ENCODE measurements around the gene GRIN2A. TPM values are rescaled to one million over a fixed set of nuclear protein-coding genes. Genes with fewer than 3 reads are reported as not detected.

Gene GRIN2A
- total RNA-seq, 1 donor from 2014 or later: 1.5 TPM

GRCh38 chr16:10076037-10076436 lies 106.2 kb downstream of the GRIN2A start:
- Mint-ChIP-seq H3K9me3 (no peaks in the 10 kb centered on the region), H3K4me3 (no peak overlapping the region), H3K4me1 (no peaks in the 10 kb centered on the region), H3K36me3 (ENCODE audit: low read depth) (no peaks in the 10 kb centered on the region), H3K27me3 (peaks cover 15% of the 10 kb centered on the region), H3K27ac (no peak overlapping the region)
- TF ChIP-seq CTCF (IDR thresholded peaks at IDR 0.05): no peak
- intact Hi-C loops (cut with micrococcal nuclease): no loop called here
- ChIA-PET CTCF (no interaction called here), POLR2A (no interaction called here)
- DNase-seq (no peak), ATAC-seq (ENCODE audit: low read depth) (no peak)

- no peaks in the 10 kb centered on the region for H3K36me3 Mint-ChIP-seq (ENCODE audit: low read depth)
- no peak for ATAC-seq (ENCODE audit: low read depth)
- no peak overlapping the region for H3K4me3 Mint-ChIP-seq
Observed at GRCh38 chr16:10070591-10070990, 111.6 kb downstream of the GRIN2A start.

GRCh38 chr16:10069374-10069773 lies 112.9 kb downstream of the GRIN2A start:
- H3K27me3 Mint-ChIP-seq: peaks cover 11% of the 10 kb centered on the region
- H3K27ac Mint-ChIP-seq: no peak overlapping the region
- no peaks in the 10 kb centered on the region for H3K9me3 Mint-ChIP-seq
- H3K4me3 Mint-ChIP-seq: no peak overlapping the region
- intact Hi-C loops (cut with micrococcal nuclease): no loop called here
- ChIA-PET POLR2A (no interaction called here), CTCF (no interaction called here)
- ATAC-seq (ENCODE audit: low read depth): no peak
- TF ChIP-seq CTCF (IDR thresholded peaks at IDR 0.05): no peak
- no peaks in the 10 kb centered on the region for H3K4me1 Mint-ChIP-seq
- DNase-seq: no peak
- H3K36me3 Mint-ChIP-seq (ENCODE audit: low read depth): no peaks in the 10 kb centered on the region

More at GRCh38 chr16:10070591-10070990, 111.6 kb downstream of the GRIN2A start:
- peaks cover 14% of the 10 kb centered on the region for H3K27me3 Mint-ChIP-seq
- ChIA-PET CTCF (no interaction called here), POLR2A (interaction anchor here (0.6 kb wide), 1 partner anchor 178 kb away, joined by 3 read pairs; no protein-coding TSS in a partner anchor)
- intact Hi-C loops (cut with micrococcal nuclease): no loop called here
- no peaks in the 10 kb centered on the region for H3K4me1 Mint-ChIP-seq
- no peak for TF ChIP-seq CTCF (IDR thresholded peaks at IDR 0.05)
- no peak overlapping the region for H3K27ac Mint-ChIP-seq
- no peaks in the 10 kb centered on the region for H3K9me3 Mint-ChIP-seq
- no peak for DNase-seq

- Mint-ChIP-seq H3K27ac (no peak overlapping the region), H3K9me3 (no peaks in the 10 kb centered on the region), H3K27me3 (peaks cover 11% of the 10 kb centered on the region), H3K36me3 (ENCODE audit: low read depth) (no peaks in the 10 kb centered on the region), H3K4me3 (no peak overlapping the region), H3K4me1 (no peaks in the 10 kb centered on the region)
- intact Hi-C loops (cut with micrococcal nuclease): no loop called here
- ATAC-seq (ENCODE audit: low read depth): no peak
- no peak for DNase-seq
- ChIA-PET CTCF (no interaction called here), POLR2A (no interaction called here)
- TF ChIP-seq CTCF (IDR thresholded peaks at IDR 0.05): no peak
Observed at GRCh38 chr16:10067835-10068234, 114.4 kb downstream of the GRIN2A start.

- Mint-ChIP-seq H3K27me3 (peaks cover 11% of the 10 kb centered on the region), H3K4me1 (no peaks in the 10 kb centered on the region), H3K36me3 (ENCODE audit: low read depth) (no peaks in the 10 kb centered on the region), H3K4me3 (no peak overlapping the region), H3K27ac (no peak overlapping the region), H3K9me3 (no peaks in the 10 kb centered on the region)
- CTCF ChIA-PET: no interaction called here
- ATAC-seq (ENCODE audit: low read depth): no peak
- TF ChIP-seq CTCF (IDR thresholded peaks at IDR 0.05): no peak
- POLR2A ChIA-PET: no interaction called here
- DNase-seq: no peak
- intact Hi-C loops (cut with micrococcal nuclease): no loop called here
Observed at GRCh38 chr16:10067406-10067805, 114.8 kb downstream of the GRIN2A start.
